GM21423 (cell line): ENCODE results near the gene CILP2.

ENCODE experiments used
- ATAC-seq: cut with Tn5 transposase; IDR thresholded peaks from one replicate; pipeline ENCODE4 v1.9.1; 2021; ENCODE audit warnings: mild to moderate bottlenecking, moderate library complexity; ENCODE audit not compliant: unreplicated experiment

Gene CILP2

GRCh38 chr19:19538061-19538784, at the start of gene CILP2:
Gene CILP2, plus strand, starts transcription at chr19:19538265. Its CDS starts 85 bp downstream, at chr19:19538350.
- no peak for ATAC-seq

- ATAC-seq, result peak; percentile 59
Measured at GRCh38 chr19:19488875-19489690, 49.0 kb upstream of the CILP2 start.

GRCh38 chr19:19489804-19490204, 48.3 kb upstream of the CILP2 start:
- no peak for ATAC-seq

GRCh38 chr19:19490214-19490968, 47.7 kb upstream of the CILP2 start:
- ATAC-seq, result no peak

GRCh38 chr19:19491321-19492025, 46.6 kb upstream of the CILP2 start:
- no peak for ATAC-seq

GRCh38 chr19:19492026-19492610, 45.9 kb upstream of the CILP2 start:
- ATAC-seq, result no peak

GRCh38 chr19:19493841-19494546, 44.1 kb upstream of the CILP2 start:
- no peak for ATAC-seq

- no peak for ATAC-seq
Measured at GRCh38 chr19:19495614-19496603, 42.2 kb upstream of the CILP2 start.

GRCh38 chr19:19498255-19498991, 39.6 kb upstream of the CILP2 start:
- ATAC-seq, result no peak

GRCh38 chr19:19499272-19499995, 38.6 kb upstream of the CILP2 start:
- ATAC-seq, result no peak

- no peak for ATAC-seq
Measured at GRCh38 chr19:19500975-19501644, 37.0 kb upstream of the CILP2 start.

- ATAC-seq, result no peak
Measured at GRCh38 chr19:19501798-19502197, 36.3 kb upstream of the CILP2 start.

GRCh38 chr19:19502281-19502680, 35.8 kb upstream of the CILP2 start:
- no peak for ATAC-seq

- ATAC-seq, result no peak
Measured at GRCh38 chr19:19502808-19503602, 35.1 kb upstream of the CILP2 start.

- no peak for ATAC-seq
Measured at GRCh38 chr19:19504754-19505668, 33.1 kb upstream of the CILP2 start.
